Inflammatory macrophage treated with lipopolysaccharide for 1 hour (primary cell): Measurements from ENCODE around the gene ZXDC.

ENCODE experiments used
- DNase-seq, 2 donors: peaks; one replicate each; pipeline ENCODE4 v3.0.0-alpha.2; 2020 to 2022

ZXDC gene

GRCh38 chr3:126433496-126434263 is 42.0 kb downstream of the ZXDC start:
- DNase-seq = no peak

DNA sequence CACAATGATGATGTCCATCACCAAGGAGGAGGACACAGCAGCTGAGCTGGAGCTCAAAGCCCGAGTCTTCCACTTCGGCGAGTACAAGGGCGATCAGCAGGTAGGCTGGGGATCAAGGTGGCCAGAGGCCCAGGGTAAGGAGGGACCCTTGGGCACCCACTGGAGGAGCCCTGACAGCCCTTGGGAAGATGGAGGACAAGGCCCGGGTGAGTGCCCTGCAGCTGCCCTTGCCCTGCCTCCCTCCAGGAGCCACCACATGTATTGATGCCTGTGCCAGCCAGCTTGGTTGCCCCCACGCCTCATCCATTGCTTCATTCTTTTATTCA is 42.6 kb downstream of the ZXDC start:
- DNase-seq = no peak

DNA sequence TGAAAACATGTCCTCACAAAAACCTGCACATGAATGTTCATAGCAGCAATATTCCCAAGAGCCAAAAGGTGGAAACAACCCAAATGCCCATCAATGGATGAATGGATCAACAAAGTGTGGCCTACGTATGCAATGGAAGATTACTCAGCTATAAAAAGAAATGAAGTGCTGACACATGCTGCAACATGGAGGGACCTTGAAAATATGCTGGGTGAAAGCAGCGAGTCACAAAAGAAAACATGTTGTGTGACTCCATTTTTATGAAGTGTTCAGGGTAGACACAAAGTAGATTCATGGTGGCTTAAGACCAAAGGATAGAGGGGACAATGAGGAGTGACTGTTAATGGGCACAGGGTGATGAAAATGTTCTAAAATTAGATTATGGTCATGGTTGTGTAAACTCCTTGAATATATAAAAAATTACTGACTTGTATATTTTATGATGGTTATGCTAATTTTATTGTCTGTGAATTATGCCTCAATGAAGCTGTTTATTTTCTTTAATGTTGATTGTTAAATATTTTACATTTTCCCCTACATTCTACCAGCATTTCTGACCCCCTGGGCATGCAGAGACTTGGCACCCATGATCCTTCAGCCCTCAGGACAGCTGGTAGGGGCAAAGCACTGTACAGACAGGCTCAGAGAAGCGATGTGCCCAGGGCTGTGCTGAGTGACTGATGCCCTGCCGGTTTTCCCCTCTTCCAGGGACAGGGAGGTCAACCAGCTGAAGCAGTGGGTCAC is 43.2 kb downstream of the ZXDC start:
- no peak for DNase-seq

GRCh38 chr3:126431103-126431534 is 44.6 kb downstream of the ZXDC start:
- DNase-seq = no peak

DNA sequence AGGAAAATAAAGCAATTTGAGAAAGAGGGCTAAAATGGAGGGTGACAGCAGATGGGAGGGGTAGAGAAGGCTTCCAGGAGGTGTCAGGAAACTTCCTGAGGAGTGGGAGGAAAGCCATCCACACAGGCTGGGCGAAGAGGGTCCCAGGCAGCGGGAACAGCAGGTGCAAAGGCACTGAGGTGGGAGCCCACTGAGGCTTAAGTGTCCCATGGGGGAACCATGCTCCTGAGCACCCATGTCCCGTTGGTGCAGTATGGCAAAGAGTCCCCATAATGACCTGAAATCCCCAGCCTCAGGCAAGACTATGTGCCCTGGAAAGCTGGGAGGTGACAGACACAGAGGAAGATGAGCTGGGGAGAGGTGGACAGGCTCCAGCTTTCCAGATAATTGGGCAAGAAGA is 50.9 kb downstream of the ZXDC start:
- DNase-seq = no peak

- no peak for DNase-seq
Observed at GRCh38 chr3:126424039-126424717, 51.5 kb downstream of the ZXDC start.

DNA sequence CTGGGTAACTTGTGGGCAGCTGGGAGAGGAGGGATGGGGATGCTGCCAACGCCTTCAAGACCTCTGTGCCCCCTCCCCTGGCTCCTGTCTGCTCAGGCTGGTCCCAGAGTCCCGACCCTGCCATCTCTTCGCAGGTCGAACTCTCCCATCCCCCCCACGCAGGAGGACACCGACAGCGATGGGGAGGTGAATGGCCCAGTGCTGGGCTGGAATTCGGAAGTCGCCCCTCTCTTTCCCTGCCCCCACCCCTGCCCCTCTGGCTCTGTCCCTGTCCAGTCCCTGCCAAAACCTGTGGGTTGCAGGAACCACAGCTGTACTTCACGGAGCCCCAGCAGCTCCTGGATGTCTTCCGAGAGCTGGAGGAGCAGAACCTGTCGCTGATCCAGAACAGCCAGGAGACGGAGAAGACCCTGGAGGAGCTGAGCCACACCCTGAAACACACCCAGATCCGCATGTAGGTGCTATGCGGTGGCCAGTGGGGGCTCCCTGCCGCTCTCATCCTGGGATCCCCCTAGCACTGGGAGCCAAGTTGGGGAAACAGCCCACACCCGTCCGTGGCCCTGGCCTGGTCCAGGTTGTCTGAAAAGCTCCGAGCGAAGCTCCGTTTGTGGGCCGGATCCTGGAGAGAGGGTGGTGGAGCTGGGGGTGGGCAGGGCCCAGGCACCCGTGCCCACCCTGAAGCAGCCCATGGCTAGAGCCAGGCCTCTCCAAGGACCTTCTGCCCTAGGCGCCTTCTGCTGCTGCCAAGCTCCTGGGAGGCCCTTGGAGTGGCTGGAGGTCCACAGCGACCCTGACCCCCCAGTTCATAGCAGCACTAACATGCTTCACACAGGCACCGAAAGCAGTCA is 52.3 kb downstream of the ZXDC start:
- no peak for DNase-seq

DNA sequence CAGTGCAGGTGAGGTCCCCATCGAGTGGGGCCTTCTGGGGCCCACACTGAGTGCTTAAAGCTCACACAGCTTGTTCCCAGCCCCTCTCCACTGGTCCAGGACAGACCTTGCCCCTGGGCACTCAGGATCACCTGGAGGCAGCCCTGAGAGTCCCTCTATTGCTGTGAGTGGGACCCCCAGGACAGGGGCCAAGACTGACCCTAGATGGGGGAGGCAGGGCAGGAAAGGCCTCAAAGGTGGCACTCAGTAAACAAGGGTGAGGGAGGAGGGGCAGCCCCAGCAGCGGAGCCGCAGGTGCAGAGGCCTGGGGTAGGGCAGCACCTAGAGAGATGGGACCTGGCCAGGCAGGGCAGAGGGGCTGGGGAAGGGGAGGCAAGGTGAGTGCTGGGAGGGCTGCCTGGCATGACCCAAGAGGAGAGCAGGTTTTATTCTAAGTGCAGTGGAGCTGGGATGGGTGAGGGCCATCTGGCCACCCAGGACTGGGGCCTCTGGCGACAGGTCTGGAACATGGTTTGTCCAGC is 53.1 kb downstream of the ZXDC start:
- DNase-seq = no peak

GRCh38 chr3:126422121-126422520 is 53.6 kb downstream of the ZXDC start:
- no peak for DNase-seq

DNA sequence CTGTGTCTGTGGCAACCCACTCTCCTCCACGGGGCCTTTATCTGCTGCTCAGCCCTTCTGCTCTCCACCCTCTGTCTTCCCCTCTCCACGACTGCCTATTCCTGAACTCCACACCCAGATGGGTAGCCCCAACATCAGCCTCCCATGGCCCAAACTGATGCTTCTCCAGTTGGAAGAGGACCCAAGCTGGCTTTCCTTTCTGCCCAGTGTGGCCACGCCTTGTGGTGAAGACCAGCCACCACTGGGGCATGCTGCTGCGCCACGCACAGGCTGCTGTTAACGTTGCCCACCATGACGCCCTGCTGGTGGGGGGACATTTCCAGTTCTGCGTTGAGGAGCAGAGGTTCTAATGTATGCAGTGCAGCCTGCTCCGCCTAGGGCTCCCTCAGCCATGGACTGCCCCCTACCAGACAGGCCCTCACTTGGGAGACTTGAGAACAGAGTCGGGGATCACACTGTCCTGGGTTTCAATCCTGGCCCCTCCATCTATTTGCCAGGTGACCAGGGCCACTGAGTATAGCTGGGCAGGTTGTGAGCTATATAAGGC is 54.0 kb downstream of the ZXDC start:
- no peak for DNase-seq

DNA sequence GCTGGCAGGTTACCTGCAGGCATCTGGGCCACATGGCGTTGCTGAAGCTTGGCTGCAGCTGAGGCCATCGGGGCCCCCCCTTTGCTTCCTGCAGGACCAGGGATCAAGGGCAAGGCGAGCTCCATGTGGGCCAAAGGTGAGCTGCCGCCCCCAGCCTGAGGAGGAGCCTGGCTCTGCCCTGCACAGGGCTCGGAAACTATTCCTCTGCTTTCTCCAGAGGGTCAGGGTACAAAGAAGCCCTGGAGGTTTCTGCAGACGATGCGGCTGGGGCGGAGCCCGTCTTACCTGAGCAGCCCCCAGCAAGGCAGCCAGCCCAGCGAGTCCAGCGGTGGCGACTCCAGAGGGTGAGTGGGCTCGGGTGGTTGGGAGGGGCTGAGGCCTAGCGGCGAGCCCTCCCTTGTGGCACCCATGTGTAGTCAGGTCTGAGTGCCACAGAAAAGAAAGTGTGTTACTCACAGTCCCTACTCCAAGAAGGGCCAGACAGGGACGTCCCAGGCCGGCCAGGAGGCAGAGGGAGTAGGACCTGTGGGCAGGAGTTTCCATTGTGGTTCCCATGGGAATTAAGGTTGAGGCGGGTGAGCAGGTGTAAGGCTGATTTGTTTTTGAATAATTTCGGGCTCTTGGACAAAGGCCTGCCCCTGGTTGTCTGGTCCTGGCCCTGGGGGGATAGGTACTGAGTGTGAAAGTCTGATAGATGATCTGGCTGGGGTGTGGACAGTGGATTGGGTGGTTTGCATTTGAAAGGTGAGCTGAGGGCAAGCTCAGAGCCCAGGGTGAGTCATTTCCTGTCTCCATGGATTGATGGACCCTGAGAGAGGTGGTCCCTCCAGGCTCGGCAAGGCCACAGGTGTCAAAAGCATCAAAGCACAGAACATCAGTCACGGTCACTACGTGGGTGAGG is 55.6 kb downstream of the ZXDC start:
- DNase-seq = no peak

- DNase-seq = no peak
Observed at GRCh38 chr3:126419151-126419703, 56.5 kb downstream of the ZXDC start.

GRCh38 chr3:126418661-126419131 is 57.0 kb downstream of the ZXDC start:
- DNase-seq = no peak

GRCh38 chr3:126417981-126418530 is 57.6 kb downstream of the ZXDC start:
- DNase-seq = no peak

DNA sequence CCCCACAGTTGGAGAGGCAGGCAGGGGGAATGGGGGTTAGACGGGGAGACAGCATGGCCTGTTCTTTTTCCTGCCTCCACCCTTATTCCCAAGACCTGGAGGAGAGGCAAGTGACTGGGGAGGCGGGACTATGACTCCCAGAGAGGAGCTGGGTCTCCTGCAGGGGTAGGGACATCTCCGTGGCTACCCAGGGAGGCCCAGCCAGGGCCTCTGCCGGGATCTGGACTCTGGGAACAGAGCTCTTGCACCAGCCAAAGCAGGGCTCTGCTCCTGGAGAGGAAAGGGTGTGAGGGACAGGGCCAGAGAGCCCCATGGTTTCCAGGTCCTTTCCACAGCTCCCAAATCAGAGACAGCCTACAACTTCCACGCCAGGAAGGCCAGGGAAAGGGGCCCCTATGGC is 58.2 kb downstream of the ZXDC start:
- DNase-seq = no peak

DNA sequence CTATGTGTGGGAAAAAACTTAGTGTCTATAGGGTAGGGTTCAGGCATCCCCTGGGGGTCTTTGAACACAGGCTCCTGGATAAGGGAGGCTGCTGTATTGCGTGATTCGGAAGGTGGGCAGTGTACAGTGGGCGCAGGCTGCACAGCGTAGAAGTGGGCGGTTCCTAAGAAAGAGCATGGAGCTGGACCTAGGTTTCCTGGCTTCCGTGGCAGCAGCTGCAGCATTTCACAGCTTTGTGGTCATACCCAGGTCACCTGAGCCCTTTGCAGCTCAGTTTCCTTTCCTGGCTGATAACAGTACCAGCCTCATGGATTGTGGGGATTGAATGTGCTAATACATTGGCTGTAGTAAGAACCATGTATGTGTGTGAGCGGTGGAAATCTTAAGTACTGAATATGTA is 58.7 kb downstream of the ZXDC start:
- DNase-seq = no peak

GRCh38 chr3:126415661-126416591 is 59.8 kb downstream of the ZXDC start:
- DNase-seq = no peak

DNA sequence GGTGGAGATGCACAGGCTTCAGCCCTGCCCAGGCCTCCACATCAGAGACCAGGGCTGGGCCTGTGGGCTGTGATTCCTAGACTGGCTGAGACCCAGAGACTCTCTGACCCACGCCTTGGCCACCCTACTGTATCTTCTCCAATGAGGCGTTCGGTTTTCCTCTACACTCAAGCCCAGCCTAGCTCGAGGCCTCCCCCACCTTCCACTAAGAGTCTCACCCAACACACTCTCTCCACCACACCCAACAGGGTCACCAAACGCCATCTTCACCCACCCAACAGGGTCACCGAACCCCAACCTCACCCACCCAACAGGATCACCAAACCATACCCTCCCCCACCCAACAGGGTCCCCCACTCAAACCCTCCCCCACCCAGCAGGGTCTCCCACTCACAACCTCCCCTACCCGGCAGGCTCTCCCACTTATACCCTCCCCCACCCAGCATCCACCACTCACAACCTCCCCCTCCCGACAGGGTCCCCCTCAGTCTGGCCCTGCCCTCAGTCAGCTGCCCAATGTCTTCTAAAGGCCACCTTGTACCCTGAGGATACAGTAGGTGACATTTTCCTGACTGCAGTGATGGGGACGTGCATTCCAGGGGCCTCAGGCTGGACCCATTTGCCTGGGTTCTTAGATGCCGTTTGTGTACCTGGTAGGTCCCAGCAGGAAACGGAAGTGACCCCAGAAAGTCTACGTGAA is 60.6 kb downstream of the ZXDC start:
- no peak for DNase-seq

DNA sequence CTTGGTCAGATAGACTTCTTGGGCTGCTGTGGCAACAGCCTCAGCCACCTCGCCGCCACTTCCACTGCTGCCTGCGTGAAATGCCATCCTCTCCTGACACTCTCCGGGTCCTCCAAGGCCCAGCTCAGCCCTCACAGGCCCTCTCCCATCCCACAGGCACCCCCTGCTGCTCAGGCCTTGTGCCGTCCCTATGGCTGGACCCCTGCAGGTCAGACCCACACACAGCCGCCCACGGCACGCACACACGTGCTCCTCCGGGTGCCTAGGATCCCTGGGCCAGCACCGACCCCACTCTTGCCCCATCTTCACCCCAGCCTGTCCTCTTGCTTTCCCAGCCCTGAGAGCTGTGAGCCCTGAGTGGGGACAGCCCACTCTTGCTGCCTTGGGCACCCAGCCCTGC is 61.3 kb downstream of the ZXDC start:
- DNase-seq = no peak
